ENCODE results near the gene CALHM4.

CALHM4 gene

DNA sequence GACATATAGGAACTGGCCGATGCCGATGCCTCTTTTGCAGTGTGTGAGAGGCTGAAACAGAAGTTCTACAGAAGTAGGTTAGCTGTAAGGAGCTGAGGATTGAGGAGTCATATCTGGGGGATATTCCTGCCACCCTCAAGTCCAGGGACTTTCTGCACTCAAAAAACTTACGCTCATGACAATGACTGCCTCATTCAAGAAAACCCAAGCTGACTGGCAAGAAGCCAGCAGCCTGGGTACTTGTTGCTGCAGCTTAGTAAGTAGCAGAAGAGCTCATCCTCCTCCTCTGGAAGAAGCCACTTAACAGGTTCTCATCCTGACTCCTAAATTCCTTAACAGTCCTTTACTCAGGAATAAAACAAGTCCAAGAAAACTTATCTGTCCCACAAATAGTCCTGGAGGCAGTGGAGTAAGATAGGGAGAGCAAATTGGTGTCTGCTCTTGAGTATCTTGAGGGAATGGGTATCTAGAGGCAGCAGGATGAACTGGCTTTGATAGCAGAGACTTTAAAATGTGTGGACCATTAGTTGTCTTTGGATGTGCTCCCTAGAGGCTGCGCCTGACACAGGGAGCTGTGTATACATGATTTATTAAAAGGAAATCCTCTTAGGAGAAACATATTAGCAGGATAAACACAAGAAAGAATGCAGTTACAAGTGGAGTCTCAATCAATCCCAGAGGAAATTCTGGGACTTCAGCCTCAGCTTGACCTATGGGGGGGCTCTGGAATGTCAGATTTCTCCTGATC, 34.8 kb upstream of the CALHM4 start:
- DNase-seq (ENCODE audit: insufficient read length, low spot score) (no peak), FAIRE-seq (no peak)
- no peak for TF ChIP-seq POLR2A (IDR thresholded peaks at IDR 0.05; ENCODE audit: low read depth, low read length)

DNA sequence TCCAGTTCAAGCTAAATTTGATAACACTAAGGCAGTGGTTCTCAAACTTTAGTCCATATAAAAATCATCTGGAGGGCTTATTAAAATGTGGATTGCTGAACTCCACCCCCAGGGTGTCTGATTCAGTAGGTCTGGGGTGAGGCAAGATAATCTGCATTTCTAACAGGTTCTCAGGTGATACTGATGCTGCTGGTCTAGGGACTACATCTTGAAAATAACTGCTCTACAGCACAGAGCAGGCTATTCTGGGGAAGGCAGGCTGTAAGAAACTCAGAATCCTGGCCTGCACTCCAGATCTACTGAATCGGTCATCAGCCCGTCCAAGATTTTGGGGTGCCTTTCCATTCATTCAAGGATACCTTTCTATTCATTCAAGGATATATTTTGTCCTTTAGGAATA, 30.7 kb upstream of the CALHM4 start:
- TF ChIP-seq PAX5 (IDR thresholded peaks at IDR 0.05; ENCODE audit: insufficient read depth, low read length, severe bottlenecking) (no peak), POU2F2 (IDR thresholded peaks at IDR 0.05; ENCODE audit: low read depth, low read length) (no peak), POLR2A (IDR thresholded peaks at IDR 0.05; ENCODE audit: low read depth, low read length) (no peak), SPI1 (IDR thresholded peaks at IDR 0.05; ENCODE audit: low read depth, low read length) (no peak), TAF1 (IDR thresholded peaks at IDR 0.05; ENCODE audit: low read depth, low read length) (no peak), POLR2AphosphoS5 (IDR thresholded peaks at IDR 0.05; ENCODE audit: low read depth, low read length) (no peak)
- FAIRE-seq, result no peak
- no peak for DNase-seq (ENCODE audit: insufficient read length, low spot score)

- DNase-seq (ENCODE audit: insufficient read length, low spot score) (no peak), FAIRE-seq (no peak)
- TF ChIP-seq SPI1 (IDR thresholded peaks at IDR 0.05; ENCODE audit: low read depth, low read length) (no peak), POU2F2 (IDR thresholded peaks at IDR 0.05; ENCODE audit: low read depth, low read length) (no peak), POLR2A (IDR thresholded peaks at IDR 0.05; ENCODE audit: low read depth, low read length) (no peak), TAF1 (IDR thresholded peaks at IDR 0.05; ENCODE audit: low read depth, low read length) (no peak), PAX5 (IDR thresholded peaks at IDR 0.05; ENCODE audit: insufficient read depth, low read length, severe bottlenecking) (no peak), POLR2AphosphoS5 (IDR thresholded peaks at IDR 0.05; ENCODE audit: low read depth, low read length) (no peak)
Measured at GRCh38 chr6:116524236-116524635, 29.3 kb upstream of the CALHM4 start.

GRCh38 chr6:116528133-116528532, 25.4 kb upstream of the CALHM4 start:
- no peak for FAIRE-seq
- DNase-seq (ENCODE audit: insufficient read length, low spot score), result no peak
- no peak for TF ChIP-seq SPI1 (IDR thresholded peaks at IDR 0.05; ENCODE audit: low read depth, low read length)
- no peak for TF ChIP-seq POLR2AphosphoS5 (IDR thresholded peaks at IDR 0.05; ENCODE audit: low read depth, low read length)

- FAIRE-seq, result no peak
- no peak for DNase-seq (ENCODE audit: insufficient read length, low spot score)
- TF ChIP-seq PAX5 (IDR thresholded peaks at IDR 0.05; ENCODE audit: insufficient read depth, low read length, severe bottlenecking) (no peak), POLR2A (IDR thresholded peaks at IDR 0.05; ENCODE audit: low read depth, low read length) (no peak), POU2F2 (IDR thresholded peaks at IDR 0.05; ENCODE audit: low read depth, low read length) (no peak), TAF1 (IDR thresholded peaks at IDR 0.05; ENCODE audit: low read depth, low read length) (no peak), POLR2AphosphoS5 (IDR thresholded peaks at IDR 0.05; ENCODE audit: low read depth, low read length) (no peak), SPI1 (IDR thresholded peaks at IDR 0.05; ENCODE audit: low read depth, low read length) (no peak)
Measured at GRCh38 chr6:116528780-116529179, 24.8 kb upstream of the CALHM4 start.

- no peak for DNase-seq (ENCODE audit: insufficient read length, low spot score)
- FAIRE-seq, result peak; percentile 69
- no peak for TF ChIP-seq POLR2AphosphoS5 (IDR thresholded peaks at IDR 0.05; ENCODE audit: low read depth, low read length)
- no peak for TF ChIP-seq SPI1 (IDR thresholded peaks at IDR 0.05; ENCODE audit: low read depth, low read length)
- no peak for TF ChIP-seq POU2F2 (IDR thresholded peaks at IDR 0.05; ENCODE audit: low read depth, low read length)
- TF ChIP-seq PAX5 (IDR thresholded peaks at IDR 0.05; ENCODE audit: insufficient read depth, low read length, severe bottlenecking), result no peak
- no peak for TF ChIP-seq TAF1 (IDR thresholded peaks at IDR 0.05; ENCODE audit: low read depth, low read length)
- TF ChIP-seq POLR2A (IDR thresholded peaks at IDR 0.05; ENCODE audit: low read depth, low read length), result no peak
Measured at GRCh38 chr6:116529466-116530290, 23.9 kb upstream of the CALHM4 start.

GRCh38 chr6:116530436-116530835, 23.1 kb upstream of the CALHM4 start:
- no peak for FAIRE-seq
- TF ChIP-seq SPI1 (IDR thresholded peaks at IDR 0.05; ENCODE audit: low read depth, low read length) (no peak), POU2F2 (IDR thresholded peaks at IDR 0.05; ENCODE audit: low read depth, low read length) (no peak), TAF1 (IDR thresholded peaks at IDR 0.05; ENCODE audit: low read depth, low read length) (no peak), POLR2A (IDR thresholded peaks at IDR 0.05; ENCODE audit: low read depth, low read length) (no peak), PAX5 (IDR thresholded peaks at IDR 0.05; ENCODE audit: insufficient read depth, low read length, severe bottlenecking) (no peak), POLR2AphosphoS5 (IDR thresholded peaks at IDR 0.05; ENCODE audit: low read depth, low read length) (no peak)
- DNase-seq (ENCODE audit: insufficient read length, low spot score), result no peak

DNA sequence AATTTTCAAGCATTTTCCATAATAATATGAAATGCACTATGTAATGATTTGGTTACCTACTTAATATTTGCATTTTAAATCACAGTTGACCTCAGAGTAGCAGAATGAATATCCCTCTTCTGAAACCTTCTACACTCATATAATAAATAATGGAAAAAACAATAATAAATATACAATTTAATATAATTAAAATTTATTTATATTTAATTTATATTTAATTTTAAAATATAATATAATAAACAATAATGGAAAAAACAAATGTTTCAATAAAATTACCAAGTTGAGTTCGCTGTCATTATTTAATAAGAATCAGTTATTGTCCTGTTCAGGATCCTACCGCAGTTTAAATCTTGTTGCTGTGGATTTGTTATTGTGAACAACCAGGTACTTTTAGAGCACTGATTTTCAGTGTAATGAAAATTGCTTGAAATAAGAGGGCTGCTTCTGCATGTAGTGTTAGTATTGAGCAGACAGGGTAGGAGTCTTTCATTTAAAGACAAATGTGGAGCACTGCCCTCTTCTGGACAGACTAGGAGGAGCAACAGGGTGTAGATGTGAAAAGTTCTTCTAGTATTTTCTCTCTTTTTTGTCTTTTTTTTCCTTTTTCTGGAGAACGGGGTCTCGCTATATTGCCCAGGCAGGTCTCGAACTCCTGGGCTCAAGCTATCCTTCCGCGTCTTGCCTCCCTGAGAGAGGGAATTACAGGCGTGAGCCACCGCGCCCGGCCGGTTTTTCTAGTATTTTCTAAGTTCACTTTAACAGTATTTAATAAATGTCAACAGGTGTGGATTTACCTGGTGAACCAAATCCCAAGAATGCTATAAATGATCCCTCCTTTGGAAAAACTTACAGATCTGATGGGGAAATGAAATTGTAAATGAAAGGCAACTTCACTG, 21.6 kb upstream of the CALHM4 start:
- TF ChIP-seq SPI1 (IDR thresholded peaks at IDR 0.05; ENCODE audit: low read depth, low read length), result no peak
- no peak for TF ChIP-seq TAF1 (IDR thresholded peaks at IDR 0.05; ENCODE audit: low read depth, low read length)
- no peak for TF ChIP-seq PAX5 (IDR thresholded peaks at IDR 0.05; ENCODE audit: insufficient read depth, low read length, severe bottlenecking)
- no peak for TF ChIP-seq POLR2A (IDR thresholded peaks at IDR 0.05; ENCODE audit: low read depth, low read length)
- TF ChIP-seq POLR2AphosphoS5 (IDR thresholded peaks at IDR 0.05; ENCODE audit: low read depth, low read length), result no peak
- no peak for TF ChIP-seq POU2F2 (IDR thresholded peaks at IDR 0.05; ENCODE audit: low read depth, low read length)
- FAIRE-seq, result peak; percentile 89
- no peak for DNase-seq (ENCODE audit: insufficient read length, low spot score)
